MM.1S (cell line): ENCODE measurements around the gene GCAT.

ENCODE experiments used
- EZH2 ChIP-seq: fragments of 300-600 bp; sonication (generic); optimal IDR thresholded peaks from 2 replicates; pipeline ENCODE3; 2017; ENCODE audit warnings: low read depth, mild to moderate bottlenecking, antibody characterized with exemption, low read length, mixed read lengths
- TF ChIP-seq, protein P1 (sequence below): fragments of 300-600 bp; sonication (generic); IDR thresholded peaks from 2 replicates; pipeline ENCODE4 v1.5.1; 2016; ENCODE audit warnings: antibody characterized with exemption, low read length, mixed read lengths

DNA sequence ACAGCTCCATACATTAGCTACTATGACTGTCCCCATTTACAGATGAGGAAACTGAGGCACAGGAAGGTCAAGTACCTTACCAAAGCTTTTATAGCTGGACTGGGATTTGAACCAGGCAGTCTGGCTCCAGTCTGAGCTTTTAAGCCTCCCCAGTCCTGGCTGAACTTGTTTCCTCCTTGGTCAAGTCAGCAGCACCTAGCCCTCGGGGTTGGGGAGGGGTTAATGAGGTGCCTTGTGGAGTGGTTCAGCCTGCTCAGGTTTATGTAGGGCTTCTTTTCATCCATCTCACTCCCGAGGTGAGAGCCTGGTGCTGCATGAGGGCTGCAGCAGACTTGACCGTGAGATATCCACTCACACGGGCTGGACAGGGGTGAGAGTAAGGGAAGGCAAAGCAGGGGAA, 36.7 kb upstream of the GCAT start:
- TF ChIP-seq, protein P1, sequence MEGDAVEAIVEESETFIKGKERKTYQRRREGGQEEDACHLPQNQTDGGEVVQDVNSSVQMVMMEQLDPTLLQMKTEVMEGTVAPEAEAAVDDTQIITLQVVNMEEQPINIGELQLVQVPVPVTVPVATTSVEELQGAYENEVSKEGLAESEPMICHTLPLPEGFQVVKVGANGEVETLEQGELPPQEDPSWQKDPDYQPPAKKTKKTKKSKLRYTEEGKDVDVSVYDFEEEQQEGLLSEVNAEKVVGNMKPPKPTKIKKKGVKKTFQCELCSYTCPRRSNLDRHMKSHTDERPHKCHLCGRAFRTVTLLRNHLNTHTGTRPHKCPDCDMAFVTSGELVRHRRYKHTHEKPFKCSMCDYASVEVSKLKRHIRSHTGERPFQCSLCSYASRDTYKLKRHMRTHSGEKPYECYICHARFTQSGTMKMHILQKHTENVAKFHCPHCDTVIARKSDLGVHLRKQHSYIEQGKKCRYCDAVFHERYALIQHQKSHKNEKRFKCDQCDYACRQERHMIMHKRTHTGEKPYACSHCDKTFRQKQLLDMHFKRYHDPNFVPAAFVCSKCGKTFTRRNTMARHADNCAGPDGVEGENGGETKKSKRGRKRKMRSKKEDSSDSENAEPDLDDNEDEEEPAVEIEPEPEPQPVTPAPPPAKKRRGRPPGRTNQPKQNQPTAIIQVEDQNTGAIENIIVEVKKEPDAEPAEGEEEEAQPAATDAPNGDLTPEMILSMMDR, result no peak
- no peak for TF ChIP-seq EZH2
